Progenitor cell of endocrine pancreas (in vitro differentiated cells): Measurements from ENCODE around the gene FBXW8. TPM values are rescaled to one million over a fixed set of nuclear protein-coding genes. Genes with fewer than 3 reads are reported as not detected.

Experiments used
- DNase-seq: peaks from one replicate; pipeline ENCODE4 v3.0.0; 2021; ENCODE audit warnings: low spot score; ENCODE audit not compliant: unreplicated experiment
- H3K27ac Mint-ChIP-seq: 2 replicates; pipeline ENCODE4 v1.8.0; 2021; ENCODE audit warnings: mild to moderate bottlenecking, moderate library complexity, mixed read lengths
- H3K27me3 Mint-ChIP-seq: 2 replicates; pipeline ENCODE4 v1.8.0; 2021; ENCODE audit warnings: mixed read lengths
- H3K36me3 Mint-ChIP-seq: 2 replicates; pipeline ENCODE4 v1.8.0; 2022; ENCODE audit warnings: mixed read lengths; ENCODE audit not compliant: insufficient read depth
- H3K4me1 Mint-ChIP-seq: 2 replicates; pipeline ENCODE4 v1.8.0; 2021; ENCODE audit warnings: low read depth, mixed read lengths
- H3K4me3 Mint-ChIP-seq: 2 replicates; pipeline ENCODE4 v1.8.0; 2021; ENCODE audit warnings: low read depth, mild to moderate bottlenecking, moderate library complexity, mixed read lengths
- H3K9me3 Mint-ChIP-seq: 2 replicates; pipeline ENCODE4 v1.8.0; 2021; ENCODE audit warnings: low read depth, mixed read lengths
- CTCF ChIP-seq: fragments of 200-600 bp; sonication (generic); IDR thresholded peaks from one replicate; pipeline ENCODE4 v1.5.0; 2021; ENCODE audit warnings: antibody characterized with exemption, mild to moderate bottlenecking; ENCODE audit not compliant: unreplicated experiment
- total RNA-seq: library from RNA; stranded (reverse); gene quantifications from 2 replicates; pipeline ENCODE4 v1.2.1, GENCODE V29; 2021

The FBXW8 gene
- total RNA-seq, 1 donor from 2014 or later, result 32.6 TPM

- DNase-seq, result no peak
- Mint-ChIP-seq H3K4me1 (no peaks in the 10 kb centered on the region), H3K27ac (no peak overlapping the region), H3K36me3 (no peaks in the 10 kb centered on the region), H3K27me3 (peaks cover 23% of the 10 kb centered on the region), H3K9me3 (no peaks in the 10 kb centered on the region), H3K4me3 (no peak overlapping the region)
- no peak for TF ChIP-seq CTCF
Measured at GRCh38 chr12:116887244-116887643, 23.5 kb upstream of the FBXW8 start.

GRCh38 chr12:116887897-116888296 is 22.9 kb upstream of the FBXW8 start:
- Mint-ChIP-seq H3K4me1 (no peaks in the 10 kb centered on the region), H3K36me3 (no peaks in the 10 kb centered on the region), H3K9me3 (no peaks in the 10 kb centered on the region), H3K4me3 (no peak overlapping the region), H3K27ac (no peak overlapping the region), H3K27me3 (peaks cover 17% of the 10 kb centered on the region)
- DNase-seq, result no peak
- no peak for TF ChIP-seq CTCF

GRCh38 chr12:116890330-116890729 is 20.4 kb upstream of the FBXW8 start:
- no peaks in the 10 kb centered on the region for H3K27me3 Mint-ChIP-seq
- H3K27ac Mint-ChIP-seq, result no peak overlapping the region
- no peaks in the 10 kb centered on the region for H3K9me3 Mint-ChIP-seq
- no peaks in the 10 kb centered on the region for H3K4me1 Mint-ChIP-seq
- H3K4me3 Mint-ChIP-seq, result no peak overlapping the region
- DNase-seq, result no peak
- TF ChIP-seq CTCF, result no peak
- H3K36me3 Mint-ChIP-seq, result no peaks in the 10 kb centered on the region

- Mint-ChIP-seq H3K4me1 (no peaks in the 10 kb centered on the region), H3K4me3 (no peak overlapping the region), H3K27ac (no peak overlapping the region), H3K36me3 (no peaks in the 10 kb centered on the region), H3K9me3 (no peaks in the 10 kb centered on the region), H3K27me3 (no peaks in the 10 kb centered on the region)
- no peak for TF ChIP-seq CTCF
- DNase-seq, result no peak
Measured at GRCh38 chr12:116891019-116891418, 19.7 kb upstream of the FBXW8 start.

GRCh38 chr12:116892349-116893140 is 18.2 kb upstream of the FBXW8 start:
- no peak for DNase-seq
- TF ChIP-seq CTCF, result no peak
- Mint-ChIP-seq H3K4me1 (no peaks in the 10 kb centered on the region), H3K27me3 (no peaks in the 10 kb centered on the region), H3K36me3 (no peaks in the 10 kb centered on the region), H3K4me3 (no peak overlapping the region), H3K27ac (no peak overlapping the region), H3K9me3 (no peaks in the 10 kb centered on the region)
